GM23338 (cell line): ENCODE results near the gene CD72. TPM values are rescaled to one million over a fixed set of nuclear protein-coding genes. Genes with fewer than 3 reads are reported as not detected.

ENCODE experiments used
- ATAC-seq: fragments of 200-7000 bp; cut with Tn5 transposase; 3 replicates; pipeline ENCODE4 v1.9.1; 2020
- DNase-seq: peaks from one replicate; pipeline ENCODE4 v3.0.0-alpha.2; 2015; ENCODE audit warnings: low spot score
- H2AFZ ChIP-seq: fragments of 200-600 bp; sonication (generic); 2 replicates; pipeline ENCODE4 v1.8.0; 2016; ENCODE audit warnings: antibody characterized with exemption, mild to moderate bottlenecking, moderate library complexity
- H3F3A ChIP-seq: fragments of 200-600 bp; sonication (generic); replicated peaks from 2 replicates; pipeline ENCODE4 v1.8.0; 2017; ENCODE audit warnings: antibody characterized with exemption, mixed run types, low read depth
- H3K27ac ChIP-seq: fragments of 200-600 bp; sonication (generic); 2 replicates; pipeline ENCODE4 v1.6.1; 2016; ENCODE audit warnings: low read depth
- H3K27me3 ChIP-seq: fragments of 200-600 bp; sonication (generic); 2 replicates; pipeline ENCODE4 v1.8.0; 2016; ENCODE audit warnings: mild to moderate bottlenecking, mixed run types, moderate library complexity; ENCODE audit not compliant: insufficient read depth
- H3K36me3 ChIP-seq: fragments of 200-600 bp; sonication (generic); 2 replicates; pipeline ENCODE4 v1.8.0; 2016; ENCODE audit warnings: mild to moderate bottlenecking; ENCODE audit not compliant: insufficient read depth
- H3K4me1 ChIP-seq: fragments of 200-600 bp; sonication (generic); 2 replicates; pipeline ENCODE4 v1.8.0; 2016; ENCODE audit warnings: mild to moderate bottlenecking, moderate library complexity; ENCODE audit not compliant: insufficient read depth
- H3K4me2 ChIP-seq: fragments of 200-600 bp; sonication (generic); 2 replicates; pipeline ENCODE4 v1.7.1; 2017; ENCODE audit warnings: mixed run types
- H3K4me3 ChIP-seq: fragments of 200-600 bp; sonication (generic); 2 replicates; pipeline ENCODE4 v1.6.1; 2016; ENCODE audit warnings: mixed run types
- H3K79me2 ChIP-seq: fragments of 200-600 bp; sonication (generic); replicated peaks from 2 replicates; pipeline ENCODE4 v1.8.0; 2017; ENCODE audit warnings: mild to moderate bottlenecking; ENCODE audit not compliant: insufficient read depth
- H3K9me2 ChIP-seq: fragments of 200-600 bp; sonication (generic); 2 replicates; pipeline ENCODE4 v1.8.0; 2017; ENCODE audit not compliant: insufficient read depth
- H4K20me1 ChIP-seq: fragments of 200-600 bp; sonication (generic); replicated peaks from 2 replicates; pipeline ENCODE4 v1.8.0; 2017; ENCODE audit warnings: mild to moderate bottlenecking; ENCODE audit not compliant: insufficient read depth
- H3K27ac Mint-ChIP-seq: 2 replicates; pipeline ENCODE4 v1.8.0; 2020; ENCODE audit warnings: inconsistent platforms, mild to moderate bottlenecking, moderate library complexity, mixed read lengths
- H3K27me3 Mint-ChIP-seq: 3 replicates; pipeline ENCODE4 v1.8.0; 2022; ENCODE audit warnings: low read depth, mild to moderate bottlenecking, moderate library complexity, mixed read lengths, inconsistent platforms; ENCODE audit not compliant: insufficient read depth, poor library complexity
- H3K36me3 Mint-ChIP-seq: 3 replicates; pipeline ENCODE4 v1.8.0; 2021; ENCODE audit warnings: low read depth, mild to moderate bottlenecking, inconsistent platforms, moderate library complexity, mixed read lengths
- H3K4me1 Mint-ChIP-seq: 3 replicates; pipeline ENCODE4 v1.8.0; 2020; ENCODE audit warnings: mild to moderate bottlenecking, inconsistent platforms, mixed read lengths
- H3K4me3 Mint-ChIP-seq: 3 replicates; pipeline ENCODE4 v1.8.0; 2021; ENCODE audit warnings: moderate library complexity, mild to moderate bottlenecking, inconsistent platforms, mixed read lengths
- H3K9me3 Mint-ChIP-seq: 3 replicates; pipeline ENCODE4 v1.8.0; 2020; ENCODE audit warnings: moderate library complexity, mild to moderate bottlenecking, inconsistent platforms, mixed read lengths
- CTCF ChIP-seq, 2 experiments: fragments of 200-600 bp in 1 of 2; sonication (generic) in 1 of 2; conservative IDR thresholded peaks; 2 replicates each; pipeline versions ENCODE4 v1.5.1 to v1.6.1; 2016 to 2017; ENCODE audit warnings: antibody characterized with exemption in 2 of 2, low read depth in 2 of 2, mild to moderate bottlenecking in 2 of 2, moderate library complexity in 1 of 2
- JUNB ChIP-seq: IDR thresholded peaks from one replicate; pipeline ENCODE4 v1.6.1; 2016; ENCODE audit warnings: antibody characterized with exemption; ENCODE audit not compliant: unreplicated experiment
- NANOG ChIP-seq: IDR thresholded peaks from 2 replicates; pipeline ENCODE4 v1.6.1; 2016; ENCODE audit warnings: antibody characterized with exemption, borderline replicate concordance
- STAT1 ChIP-seq: IDR thresholded peaks from one replicate; pipeline ENCODE4 v1.6.1; 2016; ENCODE audit warnings: antibody characterized with exemption; ENCODE audit not compliant: unreplicated experiment
- ZNF331 ChIP-seq: fragments of 250-450 bp; sonication (Bioruptor Pico); IDR thresholded peaks from 2 replicates; pipeline ENCODE4 v1.5.0; 2020; ENCODE audit warnings: low read depth, mild to moderate bottlenecking, moderate library complexity
- long read RNA-seq: library from polyadenylated mRNA; unstranded; transcript quantifications from one replicate; pipeline ENCODE4 v2.0.0, GENCODE V29; 2020; ENCODE audit not compliant: unreplicated experiment
- polyA plus RNA-seq: library from polyadenylated mRNA; unstranded; fragments of >200 nt; fragmentation: Nextera tagmentation; extraction: Ambion mirVana; gene quantifications from 2 replicates; pipeline ENCODE4 v1.2.1, GENCODE V29; 2016
- total RNA-seq: library from RNA; depleted of rRNA; stranded (reverse); fragments of >200 nt; shearing (Covaris generic); gene quantifications from 2 replicates; pipeline ENCODE4 v1.2.3, GENCODE V29; 2014; rRNA removed
- TF ChIP-seq, protein P1 (sequence below): IDR thresholded peaks from 2 replicates; pipeline ENCODE4 v1.6.1; 2016; ENCODE audit warnings: antibody characterized with exemption
- TF ChIP-seq, protein P2 (sequence below): IDR thresholded peaks from one replicate; pipeline ENCODE4 v1.6.1; 2018; ENCODE audit warnings: antibody characterized with exemption; ENCODE audit not compliant: unreplicated experiment
- TF ChIP-seq, protein P3 (sequence below): fragments of 250-450 bp; sonication (Bioruptor Pico); IDR thresholded peaks from 2 replicates; pipeline ENCODE4 v1.5.0; 2020; ENCODE audit warnings: mild to moderate bottlenecking, moderate library complexity

CD72 gene
- total RNA-seq (2.7 and 4.8 TPM in 2 replicates), polyA plus RNA-seq (4.6 and 4.7 TPM in 2 replicates)
- long read RNA-seq, partial matches to known transcripts = 0 of 4 reads
- long read RNA-seq, other reads (novel, unspliced or antisense) = 4 of 4 reads

- Mint-ChIP-seq H3K4me3 (peak within 1 kb of the TSS; percentile 78), H3K9me3 (no peaks in the 10 kb centered on the region), H3K36me3 (no peaks in the 10 kb centered on the region), H3K27ac (no peak within 1 kb of the TSS), H3K27me3 (peaks cover 34% of the 10 kb centered on the region), H3K4me1 (peaks cover 14% of the 10 kb centered on the region)
- Histone ChIP-seq H3K79me2 (no peaks in the 10 kb centered on the region), H4K20me1 (no peaks in the 10 kb centered on the region), H3F3A (peaks cover 17% of the 10 kb centered on the region), H2AFZ (peak within 1 kb of the TSS; percentile 100), H3K4me2 (peak within 1 kb of the TSS; percentile 95), H3K9me2 (no peaks in the 10 kb centered on the region), H3K27ac (no peak within 1 kb of the TSS), H3K4me3 (peak within 1 kb of the TSS; percentile 85), H3K36me3 (no peaks in the 10 kb centered on the region), H3K4me1 (peaks cover 14% of the 10 kb centered on the region), H3K27me3 (peaks cover 33% of the 10 kb centered on the region)
- TF ChIP-seq, protein P1, sequence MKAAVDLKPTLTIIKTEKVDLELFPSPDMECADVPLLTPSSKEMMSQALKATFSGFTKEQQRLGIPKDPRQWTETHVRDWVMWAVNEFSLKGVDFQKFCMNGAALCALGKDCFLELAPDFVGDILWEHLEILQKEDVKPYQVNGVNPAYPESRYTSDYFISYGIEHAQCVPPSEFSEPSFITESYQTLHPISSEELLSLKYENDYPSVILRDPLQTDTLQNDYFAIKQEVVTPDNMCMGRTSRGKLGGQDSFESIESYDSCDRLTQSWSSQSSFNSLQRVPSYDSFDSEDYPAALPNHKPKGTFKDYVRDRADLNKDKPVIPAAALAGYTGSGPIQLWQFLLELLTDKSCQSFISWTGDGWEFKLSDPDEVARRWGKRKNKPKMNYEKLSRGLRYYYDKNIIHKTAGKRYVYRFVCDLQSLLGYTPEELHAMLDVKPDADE = no peak
- DNase-seq (no peak), ATAC-seq (no peak)
Measured at GRCh38 chr9:35618325-35618727, at the start of gene CD72. CD72 (minus strand) TSS chr9:35618413; CDS start chr9:35618303, 110 bp downstream.

DNA sequence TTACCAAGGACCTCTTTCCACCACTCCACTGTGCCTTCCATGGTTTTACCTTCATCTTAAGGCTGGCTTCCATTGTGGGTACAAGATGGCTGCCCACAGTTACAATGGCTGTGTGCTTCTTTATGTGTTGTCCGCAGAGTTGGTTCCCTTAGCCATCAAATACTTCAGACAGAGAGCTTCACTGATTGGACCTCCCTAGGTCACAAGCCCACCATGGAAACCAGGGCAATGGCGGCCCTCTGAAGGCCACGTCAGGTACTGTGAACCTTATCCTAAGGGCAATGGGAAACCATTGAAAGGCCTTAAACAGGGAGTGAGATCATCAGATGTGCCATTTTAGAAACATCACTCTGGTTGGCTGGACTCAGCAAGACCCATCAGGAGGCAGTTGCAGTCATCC, 49.7 kb upstream of the CD72 start:
- Histone ChIP-seq H3K27me3 (no peaks in the 10 kb centered on the region), H2AFZ (no peak overlapping the region), H3K4me1 (peaks cover 15% of the 10 kb centered on the region), H3F3A (0 out of 2 replicates have a peak, but pooled peaks cover 13% of the 10 kb centered on the region), H3K4me2 (no peak overlapping the region), H3K36me3 (no peaks in the 10 kb centered on the region), H3K79me2 (peaks cover 8% of the 10 kb centered on the region; the same call in 1 of the 2 replicates), H3K9me2 (peaks cover 12% of the 10 kb centered on the region), H3K27ac (no peak overlapping the region), H4K20me1 (no peaks in the 10 kb centered on the region), H3K4me3 (no peak overlapping the region)
- DNase-seq (no peak), ATAC-seq (no peak)
- H3K27ac Mint-ChIP-seq = no peak overlapping the region
- peaks cover 20% of the 10 kb centered on the region for H3K4me1 Mint-ChIP-seq
- H3K36me3 Mint-ChIP-seq = peaks cover 5% of the 10 kb centered on the region
- no peak overlapping the region for H3K4me3 Mint-ChIP-seq
- H3K9me3 Mint-ChIP-seq = no peaks in the 10 kb centered on the region; the same call in 2 of the 3 replicates
- H3K27me3 Mint-ChIP-seq = peaks cover 6% of the 10 kb centered on the region
- TF ChIP-seq, protein P2, sequence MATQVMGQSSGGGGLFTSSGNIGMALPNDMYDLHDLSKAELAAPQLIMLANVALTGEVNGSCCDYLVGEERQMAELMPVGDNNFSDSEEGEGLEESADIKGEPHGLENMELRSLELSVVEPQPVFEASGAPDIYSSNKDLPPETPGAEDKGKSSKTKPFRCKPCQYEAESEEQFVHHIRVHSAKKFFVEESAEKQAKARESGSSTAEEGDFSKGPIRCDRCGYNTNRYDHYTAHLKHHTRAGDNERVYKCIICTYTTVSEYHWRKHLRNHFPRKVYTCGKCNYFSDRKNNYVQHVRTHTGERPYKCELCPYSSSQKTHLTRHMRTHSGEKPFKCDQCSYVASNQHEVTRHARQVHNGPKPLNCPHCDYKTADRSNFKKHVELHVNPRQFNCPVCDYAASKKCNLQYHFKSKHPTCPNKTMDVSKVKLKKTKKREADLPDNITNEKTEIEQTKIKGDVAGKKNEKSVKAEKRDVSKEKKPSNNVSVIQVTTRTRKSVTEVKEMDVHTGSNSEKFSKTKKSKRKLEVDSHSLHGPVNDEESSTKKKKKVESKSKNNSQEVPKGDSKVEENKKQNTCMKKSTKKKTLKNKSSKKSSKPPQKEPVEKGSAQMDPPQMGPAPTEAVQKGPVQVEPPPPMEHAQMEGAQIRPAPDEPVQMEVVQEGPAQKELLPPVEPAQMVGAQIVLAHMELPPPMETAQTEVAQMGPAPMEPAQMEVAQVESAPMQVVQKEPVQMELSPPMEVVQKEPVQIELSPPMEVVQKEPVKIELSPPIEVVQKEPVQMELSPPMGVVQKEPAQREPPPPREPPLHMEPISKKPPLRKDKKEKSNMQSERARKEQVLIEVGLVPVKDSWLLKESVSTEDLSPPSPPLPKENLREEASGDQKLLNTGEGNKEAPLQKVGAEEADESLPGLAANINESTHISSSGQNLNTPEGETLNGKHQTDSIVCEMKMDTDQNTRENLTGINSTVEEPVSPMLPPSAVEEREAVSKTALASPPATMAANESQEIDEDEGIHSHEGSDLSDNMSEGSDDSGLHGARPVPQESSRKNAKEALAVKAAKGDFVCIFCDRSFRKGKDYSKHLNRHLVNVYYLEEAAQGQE = no peak
- TF ChIP-seq STAT1 (no peak), CTCF (conservative IDR thresholded peaks at IDR 0.05; ENCODE audit: low read depth in 2 of 2) (no peak), ZNF331 (CRISPR knock-in tag) (no peak), NANOG (no peak), JUNB (no peak)
- TF ChIP-seq, protein P3, sequence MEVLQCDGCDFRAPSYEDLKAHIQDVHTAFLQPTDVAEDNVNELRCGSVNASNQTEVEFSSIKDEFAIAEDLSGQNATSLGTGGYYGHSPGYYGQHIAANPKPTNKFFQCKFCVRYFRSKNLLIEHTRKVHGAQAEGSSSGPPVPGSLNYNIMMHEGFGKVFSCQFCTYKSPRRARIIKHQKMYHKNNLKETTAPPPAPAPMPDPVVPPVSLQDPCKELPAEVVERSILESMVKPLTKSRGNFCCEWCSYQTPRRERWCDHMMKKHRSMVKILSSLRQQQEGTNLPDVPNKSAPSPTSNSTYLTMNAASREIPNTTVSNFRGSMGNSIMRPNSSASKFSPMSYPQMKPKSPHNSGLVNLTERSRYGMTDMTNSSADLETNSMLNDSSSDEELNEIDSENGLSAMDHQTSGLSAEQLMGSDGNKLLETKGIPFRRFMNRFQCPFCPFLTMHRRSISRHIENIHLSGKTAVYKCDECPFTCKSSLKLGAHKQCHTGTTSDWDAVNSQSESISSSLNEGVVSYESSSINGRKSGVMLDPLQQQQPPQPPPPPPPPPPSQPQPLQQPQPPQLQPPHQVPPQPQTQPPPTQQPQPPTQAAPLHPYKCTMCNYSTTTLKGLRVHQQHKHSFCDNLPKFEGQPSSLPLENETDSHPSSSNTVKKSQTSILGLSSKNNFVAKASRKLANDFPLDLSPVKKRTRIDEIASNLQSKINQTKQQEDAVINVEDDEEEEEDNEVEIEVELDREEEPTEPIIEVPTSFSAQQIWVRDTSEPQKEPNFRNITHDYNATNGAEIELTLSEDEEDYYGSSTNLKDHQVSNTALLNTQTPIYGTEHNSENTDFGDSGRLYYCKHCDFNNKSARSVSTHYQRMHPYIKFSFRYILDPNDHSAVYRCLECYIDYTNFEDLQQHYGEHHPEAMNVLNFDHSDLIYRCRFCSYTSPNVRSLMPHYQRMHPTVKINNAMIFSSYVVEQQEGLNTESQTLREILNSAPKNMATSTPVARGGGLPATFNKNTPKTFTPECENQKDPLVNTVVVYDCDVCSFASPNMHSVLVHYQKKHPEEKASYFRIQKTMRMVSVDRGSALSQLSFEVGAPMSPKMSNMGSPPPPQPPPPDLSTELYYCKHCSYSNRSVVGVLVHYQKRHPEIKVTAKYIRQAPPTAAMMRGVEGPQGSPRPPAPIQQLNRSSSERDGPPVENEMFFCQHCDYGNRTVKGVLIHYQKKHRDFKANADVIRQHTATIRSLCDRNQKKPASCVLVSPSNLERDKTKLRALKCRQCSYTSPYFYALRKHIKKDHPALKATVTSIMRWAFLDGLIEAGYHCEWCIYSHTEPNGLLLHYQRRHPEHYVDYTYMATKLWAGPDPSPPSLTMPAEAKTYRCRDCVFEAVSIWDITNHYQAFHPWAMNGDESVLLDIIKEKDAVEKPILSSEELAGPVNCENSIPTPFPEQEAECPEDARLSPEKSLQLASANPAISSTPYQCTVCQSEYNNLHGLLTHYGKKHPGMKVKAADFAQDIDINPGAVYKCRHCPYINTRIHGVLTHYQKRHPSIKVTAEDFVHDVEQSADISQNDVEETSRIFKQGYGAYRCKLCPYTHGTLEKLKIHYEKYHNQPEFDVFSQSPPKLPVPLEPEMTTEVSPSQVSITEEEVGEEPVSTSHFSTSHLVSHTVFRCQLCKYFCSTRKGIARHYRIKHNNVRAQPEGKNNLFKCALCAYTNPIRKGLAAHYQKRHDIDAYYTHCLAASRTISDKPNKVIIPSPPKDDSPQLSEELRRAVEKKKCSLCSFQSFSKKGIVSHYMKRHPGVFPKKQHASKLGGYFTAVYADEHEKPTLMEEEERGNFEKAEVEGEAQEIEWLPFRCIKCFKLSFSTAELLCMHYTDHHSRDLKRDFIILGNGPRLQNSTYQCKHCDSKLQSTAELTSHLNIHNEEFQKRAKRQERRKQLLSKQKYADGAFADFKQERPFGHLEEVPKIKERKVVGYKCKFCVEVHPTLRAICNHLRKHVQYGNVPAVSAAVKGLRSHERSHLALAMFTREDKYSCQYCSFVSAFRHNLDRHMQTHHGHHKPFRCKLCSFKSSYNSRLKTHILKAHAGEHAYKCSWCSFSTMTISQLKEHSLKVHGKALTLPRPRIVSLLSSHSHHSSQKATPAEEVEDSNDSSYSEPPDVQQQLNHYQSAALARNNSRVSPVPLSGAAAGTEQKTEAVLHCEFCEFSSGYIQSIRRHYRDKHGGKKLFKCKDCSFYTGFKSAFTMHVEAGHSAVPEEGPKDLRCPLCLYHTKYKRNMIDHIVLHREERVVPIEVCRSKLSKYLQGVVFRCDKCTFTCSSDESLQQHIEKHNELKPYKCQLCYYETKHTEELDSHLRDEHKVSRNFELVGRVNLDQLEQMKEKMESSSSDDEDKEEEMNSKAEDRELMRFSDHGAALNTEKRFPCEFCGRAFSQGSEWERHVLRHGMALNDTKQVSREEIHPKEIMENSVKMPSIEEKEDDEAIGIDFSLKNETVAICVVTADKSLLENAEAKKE (CRISPR knock-in tag) = no peak
